Spleen (tissue), 7 donors: ENCODE results near the gene GGACT.

Experiments used
- CTCF ChIP-seq, 11 experiments: fragments of 200-600 bp in 7 of 11; fragments of 450-650 bp in 4 of 11; sonication (generic) in 4 of 11; IDR thresholded peaks in 8 of 11; conservative IDR thresholded peaks in 3 of 11; 1 replicate in 7 of 11; 2 replicates in 4 of 11; pipeline versions ENCODE4 v1.4.0 to v1.8.0; 2016 to 2021; ENCODE audit warnings: antibody characterized with exemption in 11 of 11, inconsistent platforms in 4 of 11, mild to moderate bottlenecking in 1 of 11
- POLR2A ChIP-seq, 3 donors: fragments of 450-650 bp; IDR thresholded peaks; one replicate each; pipeline ENCODE4 v1.5.1; 2017; ENCODE audit warnings: antibody characterized with exemption in 3 of 3, mild to moderate bottlenecking in 1 of 3
- POLR2AphosphoS5 ChIP-seq, 3 donors: sonication (generic); formaldehyde crosslinking; IDR thresholded peaks; one replicate each; pipeline ENCODE4 v1.5.1; 2017; ENCODE audit warnings: antibody characterized with exemption in 3 of 3
- donor health status: DM: no; HTN: no; CAD: no; lungs with moderate emphysema.
- donor health status: DM: no; HTN: no; CAD: no.
- donor health status: DM: no; HTN: no; CAD: no.

DNA sequence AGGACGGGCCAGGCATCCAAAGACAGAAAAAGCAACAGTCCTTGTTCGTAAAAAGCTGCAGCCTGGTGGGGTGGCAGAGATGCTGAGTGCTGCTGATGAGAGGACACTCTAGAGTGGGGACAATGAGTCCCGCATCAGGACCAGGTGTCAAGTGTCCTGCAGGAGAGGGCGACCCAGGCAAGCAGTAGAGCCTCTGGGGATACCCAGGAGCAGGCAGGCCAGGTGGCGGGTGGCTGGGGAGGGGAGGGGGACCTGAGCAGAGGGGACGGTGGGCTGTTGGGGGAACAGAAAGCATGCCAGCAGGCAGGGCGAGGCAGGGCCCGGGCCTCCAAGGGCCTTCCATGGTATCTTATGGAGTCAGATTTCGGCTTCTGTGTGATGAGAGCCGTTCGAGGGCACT, 35.8 kb downstream of the GGACT start:
- TF ChIP-seq CTCF (IDR thresholded peaks at IDR 0.05 in 8 of 11, conservative IDR thresholded peaks at IDR 0.05 in 3 of 11) (no peak), POLR2AphosphoS5 (IDR thresholded peaks at IDR 0.05) (no peak), POLR2A (IDR thresholded peaks at IDR 0.05) (no peak)
